Fibroblast of mammary gland (primary cell): ENCODE data around the gene HEATR5A.
"Not testable (repeated sequence)": the region's sequence is repeated elsewhere in the genome, so short reads cannot be mapped to it uniquely, and the experiment has no call there.

Experiments
- DNase-seq: peaks from one replicate; pipeline ENCODE4 v3.0.0-alpha.2; 2010; ENCODE audit warnings: low read depth
- H3K4me3 ChIP-seq: 2 replicates; pipeline ENCODE4 v1.5.1; 2011; ENCODE audit warnings: low read depth, mild to moderate bottlenecking, low read length, moderate library complexity; ENCODE audit not compliant: control insufficient read depth
- TF ChIP-seq, protein P1 (sequence below): conservative IDR thresholded peaks from 2 replicates; pipeline ENCODE4 v1.5.1; 2011; ENCODE audit warnings: low read depth, low read length, inconsistent platforms; ENCODE audit not compliant: control insufficient read depth, insufficient read depth

HEATR5A gene

GRCh38 chr14:31268216-31268615, 152.1 kb downstream of the HEATR5A start:
- no peak for DNase-seq
- H3K4me3 ChIP-seq, result no peak overlapping the region
- TF ChIP-seq, protein P1, sequence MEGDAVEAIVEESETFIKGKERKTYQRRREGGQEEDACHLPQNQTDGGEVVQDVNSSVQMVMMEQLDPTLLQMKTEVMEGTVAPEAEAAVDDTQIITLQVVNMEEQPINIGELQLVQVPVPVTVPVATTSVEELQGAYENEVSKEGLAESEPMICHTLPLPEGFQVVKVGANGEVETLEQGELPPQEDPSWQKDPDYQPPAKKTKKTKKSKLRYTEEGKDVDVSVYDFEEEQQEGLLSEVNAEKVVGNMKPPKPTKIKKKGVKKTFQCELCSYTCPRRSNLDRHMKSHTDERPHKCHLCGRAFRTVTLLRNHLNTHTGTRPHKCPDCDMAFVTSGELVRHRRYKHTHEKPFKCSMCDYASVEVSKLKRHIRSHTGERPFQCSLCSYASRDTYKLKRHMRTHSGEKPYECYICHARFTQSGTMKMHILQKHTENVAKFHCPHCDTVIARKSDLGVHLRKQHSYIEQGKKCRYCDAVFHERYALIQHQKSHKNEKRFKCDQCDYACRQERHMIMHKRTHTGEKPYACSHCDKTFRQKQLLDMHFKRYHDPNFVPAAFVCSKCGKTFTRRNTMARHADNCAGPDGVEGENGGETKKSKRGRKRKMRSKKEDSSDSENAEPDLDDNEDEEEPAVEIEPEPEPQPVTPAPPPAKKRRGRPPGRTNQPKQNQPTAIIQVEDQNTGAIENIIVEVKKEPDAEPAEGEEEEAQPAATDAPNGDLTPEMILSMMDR, result no peak

DNA sequence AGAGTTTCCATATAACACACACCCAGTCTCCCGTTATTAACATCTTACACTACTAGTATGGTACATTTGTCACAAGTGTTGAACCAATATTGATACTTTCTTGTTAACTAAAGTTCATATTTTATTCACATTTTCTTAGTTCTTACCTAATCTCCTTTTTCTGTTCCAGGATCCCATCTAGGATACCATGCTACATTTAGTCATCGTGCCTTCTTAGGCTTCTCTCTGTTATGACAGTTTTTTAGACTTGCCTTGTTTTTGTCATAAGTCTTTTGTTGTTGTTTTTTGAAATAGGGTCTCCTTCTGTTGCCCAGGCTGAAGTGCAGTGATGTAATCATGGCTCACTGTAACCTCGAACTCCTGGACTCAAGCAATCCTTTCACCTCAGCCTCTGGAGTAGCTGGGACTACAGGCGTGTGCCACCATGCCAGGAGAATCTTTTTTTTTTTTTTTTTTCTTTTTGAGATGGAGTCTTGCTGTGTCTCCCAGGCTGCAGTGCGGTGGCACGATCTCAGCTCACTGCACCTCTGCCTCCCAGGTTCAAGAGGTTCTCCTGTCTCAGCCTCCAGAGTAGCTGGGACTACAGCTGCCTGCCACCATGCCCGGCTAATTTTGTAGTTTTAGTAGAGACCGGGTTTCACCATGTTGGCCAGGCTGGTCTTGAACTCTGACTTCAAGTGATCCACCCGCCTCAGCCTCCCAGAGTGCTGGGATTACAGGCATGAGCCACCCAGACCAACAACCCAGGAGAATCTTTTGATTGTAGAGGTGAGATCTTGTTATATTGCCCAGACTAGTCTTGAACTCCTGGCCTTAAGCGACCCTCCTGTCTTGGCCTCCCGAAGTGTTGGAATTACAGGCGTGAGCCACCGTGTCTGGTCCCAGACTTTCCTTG, 153.7 kb downstream of the HEATR5A start:
- no peak overlapping the region for H3K4me3 ChIP-seq
- DNase-seq, result no peak
- TF ChIP-seq, protein P1, result no peak

- H3K4me3 ChIP-seq, result no peak overlapping the region
- DNase-seq, result peak; percentile 65
- TF ChIP-seq, protein P1, result no peak
Observed at GRCh38 chr14:31265701-31266398, 154.5 kb downstream of the HEATR5A start.

DNA sequence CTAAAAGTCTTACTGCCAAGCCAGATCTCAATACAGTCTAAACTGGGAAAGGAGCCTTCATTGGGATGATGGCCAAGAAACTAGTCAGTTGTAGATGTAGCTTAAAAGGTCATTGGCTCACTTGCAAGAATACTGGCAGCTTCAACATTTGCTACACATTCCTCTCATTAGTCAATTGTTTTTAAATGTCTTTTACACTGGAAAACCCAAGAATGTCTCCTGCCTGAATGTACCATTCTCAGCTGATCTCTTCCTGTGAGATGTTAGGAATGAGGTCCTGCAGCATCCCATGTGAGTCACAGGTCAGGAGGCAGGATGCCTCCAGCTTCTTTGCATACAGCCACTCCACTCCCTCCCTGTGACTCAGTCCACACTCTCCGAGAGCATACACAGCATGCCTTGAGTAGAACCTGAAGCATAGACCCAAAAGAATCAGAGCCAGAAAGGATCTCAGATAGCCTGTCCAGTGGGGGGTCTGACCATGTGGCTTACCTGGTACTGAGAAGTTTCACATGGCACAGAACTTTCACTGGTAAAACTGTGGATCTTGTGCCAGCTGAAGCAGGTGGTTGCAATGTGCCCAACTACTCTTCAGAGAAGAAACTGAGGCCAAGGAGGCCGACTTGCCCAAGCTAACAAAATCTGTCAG, 156.7 kb downstream of the HEATR5A start:
- H3K4me3 ChIP-seq, result no peak overlapping the region
- TF ChIP-seq, protein P1, result no peak
- DNase-seq, result peak; percentile 100

GRCh38 chr14:31261859-31262731, 158.3 kb downstream of the HEATR5A start:
- H3K4me3 ChIP-seq, result no peak overlapping the region
- TF ChIP-seq, protein P1, result no peak
- peak; percentile 79 for DNase-seq

DNA sequence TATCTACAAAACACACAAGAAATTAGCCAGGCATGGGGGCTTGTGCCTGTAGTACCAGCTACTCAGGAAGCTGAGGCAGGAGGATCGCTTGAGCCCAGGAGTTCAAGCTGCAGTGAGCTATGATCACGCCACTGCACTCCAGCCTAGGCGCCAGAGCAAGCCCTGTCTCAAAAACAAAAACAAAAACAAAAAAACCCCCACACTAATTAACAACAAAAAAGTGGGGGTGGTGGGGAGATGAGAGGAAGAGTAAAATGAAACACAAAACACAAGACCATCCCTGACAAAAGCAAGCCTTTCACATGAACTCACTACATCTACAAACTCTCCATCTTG, 158.9 kb downstream of the HEATR5A start:
- TF ChIP-seq, protein P1, result no peak
- H3K4me3 ChIP-seq, result no peak overlapping the region
- no peak for DNase-seq

GRCh38 chr14:31259040-31259435, 161.3 kb downstream of the HEATR5A start:
- DNase-seq, H3K4me3 ChIP-seq: not testable (repeated sequence)
